Measurements from ENCODE around the gene DNAJC11.

GRCh38 chr1:6627031-6627430, 74.6 kb downstream of the DNAJC11 start:
- TF ChIP-seq, protein P1, sequence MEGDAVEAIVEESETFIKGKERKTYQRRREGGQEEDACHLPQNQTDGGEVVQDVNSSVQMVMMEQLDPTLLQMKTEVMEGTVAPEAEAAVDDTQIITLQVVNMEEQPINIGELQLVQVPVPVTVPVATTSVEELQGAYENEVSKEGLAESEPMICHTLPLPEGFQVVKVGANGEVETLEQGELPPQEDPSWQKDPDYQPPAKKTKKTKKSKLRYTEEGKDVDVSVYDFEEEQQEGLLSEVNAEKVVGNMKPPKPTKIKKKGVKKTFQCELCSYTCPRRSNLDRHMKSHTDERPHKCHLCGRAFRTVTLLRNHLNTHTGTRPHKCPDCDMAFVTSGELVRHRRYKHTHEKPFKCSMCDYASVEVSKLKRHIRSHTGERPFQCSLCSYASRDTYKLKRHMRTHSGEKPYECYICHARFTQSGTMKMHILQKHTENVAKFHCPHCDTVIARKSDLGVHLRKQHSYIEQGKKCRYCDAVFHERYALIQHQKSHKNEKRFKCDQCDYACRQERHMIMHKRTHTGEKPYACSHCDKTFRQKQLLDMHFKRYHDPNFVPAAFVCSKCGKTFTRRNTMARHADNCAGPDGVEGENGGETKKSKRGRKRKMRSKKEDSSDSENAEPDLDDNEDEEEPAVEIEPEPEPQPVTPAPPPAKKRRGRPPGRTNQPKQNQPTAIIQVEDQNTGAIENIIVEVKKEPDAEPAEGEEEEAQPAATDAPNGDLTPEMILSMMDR (conservative IDR thresholded peaks at IDR 0.05 in 1 of 2, IDR thresholded peaks at IDR 0.05 in 1 of 2; ENCODE audit: extremely low read depth in 1 of 2, insufficient read depth in 1 of 2, low read depth in 1 of 2, low read length in 2 of 2): no peak
- TF ChIP-seq EZH2 (IDR thresholded peaks at IDR 0.05; ENCODE audit: borderline replicate concordance, low read length): no peak

Data from mammary epithelial cell (primary cell).